Activated gamma-delta T cell treated with anti-CD3 and anti-CD28 coated beads, Interleukin-2, amount 50 U/mL, for 16 hours (primary cell): ENCODE data around the gene NRG2.

Experiments
- DNase-seq: peaks from one replicate; pipeline ENCODE4 v3.0.0-alpha.2; 2020; ENCODE audit warnings: low read depth

The NRG2 gene

GRCh38 chr5:139855946-139856540 is 187.1 kb downstream of the NRG2 start:
- DNase-seq = no peak

GRCh38 chr5:139855451-139855850 is 187.6 kb downstream of the NRG2 start:
- no peak for DNase-seq

GRCh38 chr5:139854953-139855352 is 188.1 kb downstream of the NRG2 start:
- no peak for DNase-seq

DNA sequence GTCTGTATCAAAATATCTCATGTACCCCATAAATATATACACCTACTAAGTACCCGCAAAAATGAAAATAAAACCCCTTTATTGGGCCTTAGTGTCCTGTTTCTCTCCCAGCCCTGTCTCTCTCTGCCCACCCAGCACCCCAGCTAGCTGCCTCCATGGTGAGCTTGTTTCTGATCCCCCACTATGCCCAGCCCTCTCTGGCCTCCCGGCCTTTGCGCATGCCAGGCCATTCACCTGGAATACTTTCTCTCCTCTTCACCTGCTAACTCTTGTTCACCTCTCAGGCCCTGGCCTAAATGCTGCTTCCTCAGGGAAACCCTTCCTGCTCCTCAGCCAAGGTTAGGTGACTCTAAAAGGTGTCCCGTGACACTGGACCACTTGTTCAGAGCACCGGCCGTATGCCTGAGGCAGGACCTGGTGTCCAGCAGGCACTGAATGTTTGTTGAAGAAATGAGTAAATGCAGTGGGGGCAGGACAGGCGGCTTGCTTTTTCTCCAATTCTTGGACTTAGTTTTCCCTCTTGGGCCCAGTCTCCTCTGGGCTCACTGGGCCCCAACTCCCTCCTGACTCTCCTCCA is 189.0 kb downstream of the NRG2 start:
- DNase-seq = no peak

DNA sequence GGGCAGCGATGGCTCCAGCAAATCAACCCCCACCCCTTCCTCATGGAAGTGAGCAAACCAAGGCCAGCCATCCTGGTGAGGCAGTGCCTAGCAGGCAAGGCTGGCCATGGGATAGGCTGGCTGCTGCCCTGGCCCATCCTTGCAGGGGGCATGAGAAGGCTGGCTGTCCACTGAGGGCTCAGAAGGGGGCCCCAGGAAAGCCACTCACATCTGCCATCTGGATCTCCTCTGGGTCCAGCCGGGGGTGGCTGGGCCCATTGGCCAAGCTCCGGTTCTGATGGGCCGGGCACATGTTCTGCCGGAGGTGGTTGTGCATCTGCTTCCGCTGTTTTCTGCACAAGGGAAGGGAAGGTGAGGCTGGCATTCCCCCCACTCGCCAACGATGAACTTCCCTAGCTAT is 190.4 kb downstream of the NRG2 start:
- no peak for DNase-seq

DNA sequence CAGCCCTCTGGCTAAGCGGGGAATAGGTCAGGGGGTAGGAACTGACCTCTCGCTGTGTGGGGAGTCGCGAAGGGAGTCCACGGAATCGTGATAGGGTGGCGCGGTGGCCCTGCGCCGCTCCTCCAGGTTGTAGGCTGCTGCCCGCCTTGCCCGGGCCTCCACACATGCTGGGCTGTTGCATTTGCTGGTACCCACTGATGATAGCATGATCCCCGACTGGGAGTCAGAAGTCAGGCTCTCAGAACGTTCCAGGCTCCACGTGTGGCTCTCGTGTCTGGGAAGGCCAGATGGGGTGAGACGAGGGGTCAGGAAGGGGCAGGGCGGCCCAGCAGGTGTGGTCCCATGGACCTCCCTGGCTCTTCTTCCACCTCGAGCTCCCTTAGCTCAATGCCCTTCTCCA is 191.5 kb downstream of the NRG2 start:
- DNase-seq = no peak

DNA sequence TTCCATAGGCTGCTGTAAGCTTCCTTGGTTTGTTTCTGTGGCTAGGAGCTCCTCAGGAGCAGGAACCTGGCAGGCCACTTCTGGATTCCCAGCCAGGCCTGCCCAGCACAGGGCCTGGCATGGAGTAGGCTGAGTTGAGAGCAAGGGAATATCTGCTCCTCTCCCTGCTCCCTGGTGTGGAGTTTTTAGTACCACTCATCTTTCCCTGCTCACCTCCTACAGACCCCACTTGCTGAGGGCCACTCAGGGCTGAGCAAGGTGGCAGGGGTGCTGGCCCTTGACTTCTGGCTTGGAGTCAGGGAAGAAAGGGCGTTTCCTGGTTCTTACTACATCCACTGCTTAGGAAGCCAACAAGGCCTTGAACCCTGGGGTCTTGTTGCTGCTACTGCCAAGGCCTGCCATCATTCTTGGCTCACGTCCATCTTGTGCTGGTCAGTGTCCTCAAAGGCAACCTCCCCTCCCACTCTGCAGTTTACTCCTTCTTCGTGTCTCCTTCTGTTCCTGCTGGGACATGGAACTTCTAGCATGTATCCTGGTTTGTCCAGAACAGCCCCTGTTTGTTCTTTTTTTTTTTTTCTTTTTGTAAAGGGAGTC is 192.6 kb downstream of the NRG2 start:
- no peak for DNase-seq

- no peak for DNase-seq
These were observed 193.2 kb downstream of the NRG2 start for GRCh38 chr5:139849942-139850341.

DNA sequence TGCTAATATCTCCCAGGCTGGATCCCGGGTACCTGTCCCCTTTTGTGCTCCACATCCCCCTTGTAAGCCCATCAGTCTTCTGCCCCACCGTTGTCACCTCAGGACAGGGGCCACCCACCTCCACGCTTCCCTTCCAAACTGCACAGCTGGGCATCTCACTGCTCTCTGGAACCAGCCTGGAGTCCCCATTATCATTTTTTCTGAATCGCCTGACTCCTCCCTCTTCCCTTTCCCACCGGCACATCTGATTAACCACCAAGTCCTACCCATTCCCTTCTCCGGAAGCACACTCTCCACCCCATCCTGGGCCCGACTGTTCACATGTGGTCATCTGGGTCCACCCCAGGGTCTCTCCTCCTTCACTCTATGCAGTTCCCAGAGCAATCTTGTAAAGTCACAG is 193.6 kb downstream of the NRG2 start:
- no peak for DNase-seq

GRCh38 chr5:139848508-139849100 is 194.5 kb downstream of the NRG2 start:
- DNase-seq = no peak

DNA sequence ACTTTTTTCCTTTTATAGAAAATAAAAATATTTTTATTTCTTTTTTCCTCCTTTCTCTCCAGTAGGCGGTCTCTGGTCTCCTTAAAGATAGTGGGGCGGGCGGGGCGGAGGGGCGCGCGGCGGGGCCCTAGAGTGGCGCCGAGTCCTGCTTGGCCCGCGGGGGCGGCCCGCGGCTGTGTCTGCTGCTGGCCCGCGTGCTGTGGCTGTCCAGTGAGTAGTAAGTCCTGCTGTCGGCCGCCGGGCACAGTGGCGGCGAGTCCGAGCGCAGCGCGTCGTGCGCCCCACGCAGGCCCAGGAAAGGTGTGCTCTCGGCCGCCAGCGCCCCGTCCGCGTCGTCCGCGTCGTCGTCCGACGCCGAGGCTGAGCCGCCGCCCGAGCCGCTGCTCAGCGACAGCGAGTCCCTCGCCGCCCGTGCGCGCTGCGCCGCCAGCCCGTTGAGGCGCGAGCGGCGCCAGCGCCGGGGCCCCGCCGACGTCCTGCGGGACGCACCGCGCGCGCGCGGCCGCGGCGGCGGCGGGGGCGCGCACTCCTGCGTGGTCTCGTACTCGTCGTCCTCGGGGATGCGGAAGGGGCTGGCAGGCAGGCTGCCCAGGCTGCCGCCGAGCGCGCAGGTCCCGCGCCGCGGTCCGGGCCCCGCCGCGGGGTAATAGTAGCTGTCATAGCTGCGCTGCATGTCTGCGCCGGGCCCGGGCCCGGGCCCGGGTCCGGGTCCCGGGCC is 195.2 kb downstream of the NRG2 start:
- DNase-seq = peak; percentile 66

DNA sequence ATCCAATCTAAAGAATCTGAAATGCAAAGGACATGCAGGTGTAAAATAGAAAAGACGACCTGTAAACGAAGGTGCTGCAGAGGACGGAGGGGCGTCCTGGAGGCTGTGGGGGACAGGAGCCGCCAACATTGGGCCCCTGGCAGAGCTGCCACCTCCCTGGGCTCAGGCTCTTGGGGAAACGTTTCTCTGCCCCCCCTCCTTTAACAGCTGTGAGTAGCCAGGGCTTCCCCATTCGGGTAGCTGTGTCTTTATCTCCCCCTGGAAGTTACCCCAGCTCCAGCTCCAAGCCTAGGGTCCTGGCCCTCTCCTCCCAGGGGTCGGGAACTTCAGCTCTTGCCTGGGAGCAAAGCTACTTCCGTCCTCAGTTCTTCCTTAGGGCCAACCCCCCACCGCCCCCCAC is 196.0 kb downstream of the NRG2 start:
- no peak for DNase-seq

GRCh38 chr5:139845846-139846681 is 197.0 kb downstream of the NRG2 start:
- no peak for DNase-seq

GRCh38 chr5:139844472-139845145 is 198.5 kb downstream of the NRG2 start:
- peak; percentile 60 for DNase-seq

GRCh38 chr5:139843991-139844390 is 199.1 kb downstream of the NRG2 start:
- no peak for DNase-seq

DNA sequence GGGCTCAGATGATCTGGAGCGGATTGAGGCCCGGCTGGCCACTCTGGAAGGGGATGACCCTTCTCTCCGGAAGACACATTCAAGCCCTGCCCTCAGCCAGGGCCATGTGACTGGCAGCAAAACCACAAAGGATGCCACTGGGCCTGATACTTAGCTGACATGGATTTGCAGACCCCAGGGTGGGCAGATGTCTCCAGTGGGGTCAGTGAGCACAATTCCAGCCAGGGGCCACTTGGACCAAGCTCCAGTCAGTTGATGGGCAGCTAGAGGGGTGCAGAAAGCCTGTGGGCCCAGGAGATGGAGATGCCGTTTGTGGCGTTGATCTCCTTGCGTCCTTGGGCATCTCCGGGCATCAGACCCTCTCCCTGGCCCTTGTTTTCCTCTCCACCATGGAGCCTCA is 200.8 kb downstream of the NRG2 start:
- DNase-seq = no peak

- no peak for DNase-seq
These were observed 201.6 kb downstream of the NRG2 start for GRCh38 chr5:139841549-139841948.

DNA sequence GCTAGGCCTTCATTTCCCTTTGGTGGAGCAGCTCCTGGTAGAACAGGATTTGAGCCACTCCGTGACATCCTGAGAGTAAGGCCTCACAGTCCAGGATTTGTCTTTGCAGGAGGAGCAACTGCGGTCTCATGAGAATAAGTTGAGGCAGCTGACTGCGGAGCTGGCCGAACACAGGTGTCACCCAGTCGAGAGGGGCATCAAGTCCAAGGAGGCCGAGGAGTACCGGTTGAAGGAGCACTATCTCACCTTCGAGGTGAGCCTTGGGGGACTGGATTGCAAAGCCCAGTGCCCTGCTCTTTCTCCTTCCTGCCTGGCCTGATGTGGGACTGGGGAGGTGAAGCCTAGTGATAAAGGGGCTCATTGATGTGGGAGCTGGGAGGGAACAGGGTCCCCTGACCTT is 203.2 kb downstream of the NRG2 start:
- DNase-seq = no peak

GRCh38 chr5:139839232-139839815 is 203.8 kb downstream of the NRG2 start:
- DNase-seq = no peak

GRCh38 chr5:139838381-139839197 is 204.5 kb downstream of the NRG2 start:
- DNase-seq = no peak
